Measurements from ENCODE around the gene CEMIP2. TPM values are rescaled to one million over a fixed set of nuclear protein-coding genes. Genes with fewer than 3 reads are reported as not detected.

The CEMIP2 gene
- total and polyA plus RNA-seq, 2 of the 13 experiments (the other 11 are each of a cell fraction or from before 2014, with no cell fraction given), result 94.3 to 128 TPM

GRCh38 chr9:71760901-71761300, 7.4 kb downstream of the CEMIP2 start (continued):
- TF ChIP-seq SRSF1 (optimal IDR thresholded peaks at IDR 0.05; ENCODE audit: low read depth, low read length) (no peak), ZBTB7A (CRISPR knock-in tag; IDR thresholded peaks at IDR 0.05) (no peak), SYNCRIP (IDR thresholded peaks at IDR 0.05; ENCODE audit: insufficient read depth, low read depth, low read length) (no peak), KDM6A (CRISPR knock-in tag; IDR thresholded peaks at IDR 0.05; ENCODE audit: low read depth) (no peak), AGO1 (IDR thresholded peaks at IDR 0.05; ENCODE audit: low read depth, low read length, poor library complexity, severe bottlenecking) (no peak), NR2F2 (IDR thresholded peaks at IDR 0.05; ENCODE audit: borderline replicate concordance, low read depth) (no peak), ZNF547 (CRISPR knock-in tag; IDR thresholded peaks at IDR 0.05) (no peak), YEATS2 (CRISPR knock-in tag; IDR thresholded peaks at IDR 0.05; ENCODE audit: borderline replicate concordance) (no peak), ATAD3A (CRISPR knock-in tag; IDR thresholded peaks at IDR 0.05) (no peak), ZNF816 (CRISPR knock-in tag; IDR thresholded peaks at IDR 0.05; ENCODE audit: borderline replicate concordance) (no peak), TP53 (CRISPR knock-in tag; conservative IDR thresholded peaks at IDR 0.05) (no peak), CREB1 (IDR thresholded peaks at IDR 0.05) (no peak), CREB1 (CRISPR knock-in tag; IDR thresholded peaks at IDR 0.05) (peak; percentile 22; the same call in 1 of the 2 replicates), SKIL (CRISPR knock-in tag; IDR thresholded peaks at IDR 0.05; ENCODE audit: borderline replicate concordance) (no peak), DR1 (CRISPR knock-in tag; IDR thresholded peaks at IDR 0.05) (no peak), ZNF431 (CRISPR knock-in tag; IDR thresholded peaks at IDR 0.05; ENCODE audit: borderline replicate concordance, low read depth) (no peak), ZNF7 (CRISPR knock-in tag; IDR thresholded peaks at IDR 0.05) (peak; percentile 93), SPEN (CRISPR knock-in tag; IDR thresholded peaks at IDR 0.05; ENCODE audit: low read depth) (no peak), ZNF629 (CRISPR knock-in tag; conservative IDR thresholded peaks at IDR 0.05) (no peak), ZNF788 (CRISPR knock-in tag; IDR thresholded peaks at IDR 0.05; ENCODE audit: borderline replicate concordance) (no peak), CEBPB (IDR thresholded peaks at IDR 0.05; ENCODE audit: borderline replicate concordance, low read depth, low read length) (no peak), RNF2 (conservative IDR thresholded peaks at IDR 0.05; ENCODE audit: low read depth) (no peak), ZFP90 (CRISPR knock-in tag; IDR thresholded peaks at IDR 0.05; ENCODE audit: borderline replicate concordance) (no peak)
- TF ChIP-seq, protein P1, sequence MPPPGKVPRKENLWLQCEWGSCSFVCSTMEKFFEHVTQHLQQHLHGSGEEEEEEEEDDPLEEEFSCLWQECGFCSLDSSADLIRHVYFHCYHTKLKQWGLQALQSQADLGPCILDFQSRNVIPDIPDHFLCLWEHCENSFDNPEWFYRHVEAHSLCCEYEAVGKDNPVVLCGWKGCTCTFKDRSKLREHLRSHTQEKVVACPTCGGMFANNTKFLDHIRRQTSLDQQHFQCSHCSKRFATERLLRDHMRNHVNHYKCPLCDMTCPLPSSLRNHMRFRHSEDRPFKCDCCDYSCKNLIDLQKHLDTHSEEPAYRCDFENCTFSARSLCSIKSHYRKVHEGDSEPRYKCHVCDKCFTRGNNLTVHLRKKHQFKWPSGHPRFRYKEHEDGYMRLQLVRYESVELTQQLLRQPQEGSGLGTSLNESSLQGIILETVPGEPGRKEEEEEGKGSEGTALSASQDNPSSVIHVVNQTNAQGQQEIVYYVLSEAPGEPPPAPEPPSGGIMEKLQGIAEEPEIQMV (CRISPR knock-in tag; IDR thresholded peaks at IDR 0.05; ENCODE audit: low read depth), result no peak
- TF ChIP-seq, protein P2, sequence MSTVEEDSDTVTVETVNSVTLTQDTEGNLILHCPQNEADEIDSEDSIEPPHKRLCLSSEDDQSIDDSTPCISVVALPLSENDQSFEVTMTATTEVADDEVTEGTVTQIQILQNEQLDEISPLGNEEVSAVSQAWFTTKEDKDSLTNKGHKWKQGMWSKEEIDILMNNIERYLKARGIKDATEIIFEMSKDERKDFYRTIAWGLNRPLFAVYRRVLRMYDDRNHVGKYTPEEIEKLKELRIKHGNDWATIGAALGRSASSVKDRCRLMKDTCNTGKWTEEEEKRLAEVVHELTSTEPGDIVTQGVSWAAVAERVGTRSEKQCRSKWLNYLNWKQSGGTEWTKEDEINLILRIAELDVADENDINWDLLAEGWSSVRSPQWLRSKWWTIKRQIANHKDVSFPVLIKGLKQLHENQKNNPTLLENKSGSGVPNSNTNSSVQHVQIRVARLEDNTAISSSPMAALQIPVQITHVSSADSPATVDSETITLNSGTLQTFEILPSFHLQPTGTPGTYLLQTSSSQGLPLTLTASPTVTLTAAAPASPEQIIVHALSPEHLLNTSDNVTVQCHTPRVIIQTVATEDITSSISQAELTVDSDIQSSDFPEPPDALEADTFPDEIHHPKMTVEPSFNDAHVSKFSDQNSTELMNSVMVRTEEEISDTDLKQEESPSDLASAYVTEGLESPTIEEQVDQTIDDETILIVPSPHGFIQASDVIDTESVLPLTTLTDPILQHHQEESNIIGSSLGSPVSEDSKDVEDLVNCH (CRISPR knock-in tag; IDR thresholded peaks at IDR 0.05), result no peak
